CD4-positive, alpha-beta T cell treated with Interleukin-10 for 1 hour (primary cell): ENCODE results near the gene GPHB5.
"Not testable (repeated sequence)": the region's sequence is repeated elsewhere in the genome, so short reads cannot be mapped to it uniquely, and the experiment has no call there.

Source experiments
- DNase-seq: peaks from one replicate; pipeline ENCODE4 v3.0.0-alpha.2; 2020

Gene GPHB5

DNA sequence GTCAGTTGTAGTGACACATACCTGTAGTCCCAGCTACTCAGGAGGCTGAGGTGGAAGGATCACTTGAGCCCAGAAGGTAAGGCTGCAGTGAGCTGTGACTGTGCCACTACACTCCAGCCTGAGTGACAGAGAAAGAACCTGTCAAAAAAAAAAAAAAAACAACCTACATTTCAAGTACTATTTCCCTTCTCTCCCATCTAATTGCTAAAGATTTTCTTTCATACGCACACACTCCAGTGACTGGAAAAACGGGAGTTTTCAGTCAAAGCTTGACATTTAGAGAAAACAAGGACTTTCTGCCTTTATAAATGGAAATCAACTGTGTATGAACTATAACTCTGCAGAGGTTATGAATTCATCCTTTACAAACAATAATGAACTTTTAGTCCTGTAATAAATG, 25.9 kb downstream of the GPHB5 start:
- no peak for DNase-seq

DNA sequence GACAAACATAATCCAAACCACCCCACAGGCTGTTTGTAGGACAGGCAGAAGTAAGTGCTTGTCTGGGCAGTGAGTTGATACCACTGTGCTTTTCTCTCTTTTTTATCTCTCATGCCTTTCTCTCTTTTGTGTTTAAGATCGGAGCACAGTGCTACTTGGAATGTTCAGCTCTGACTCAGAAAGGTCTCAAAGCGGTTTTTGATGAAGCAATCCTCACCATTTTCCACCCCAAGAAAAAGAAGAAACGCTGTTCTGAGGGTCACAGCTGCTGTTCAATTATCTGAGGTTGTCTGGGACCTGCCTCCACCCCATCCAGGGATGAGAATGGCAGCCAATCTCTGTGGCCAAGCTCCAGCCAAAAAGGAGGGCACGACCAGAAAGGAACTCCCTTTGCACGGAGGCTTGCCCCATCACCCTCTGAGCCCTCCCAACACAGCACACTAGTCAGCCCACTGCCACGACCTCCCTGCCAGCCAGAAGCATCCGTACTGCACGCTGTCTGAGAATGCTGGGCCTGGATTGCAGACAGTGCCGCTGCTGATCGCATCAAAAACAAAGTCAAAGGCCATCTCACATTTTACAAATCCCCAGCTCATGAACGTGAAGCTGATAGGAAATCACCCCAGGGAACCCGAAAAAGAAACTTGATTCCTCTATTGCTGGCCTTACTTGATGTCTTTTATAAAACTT, 27.8 kb downstream of the GPHB5 start:
- no peak for DNase-seq

GRCh38 chr14:63288853-63289252, 29.9 kb downstream of the GPHB5 start:
- no peak for DNase-seq

- no peak for DNase-seq
Measured at GRCh38 chr14:63287666-63288483, 30.9 kb downstream of the GPHB5 start.

- no peak for DNase-seq
Measured at GRCh38 chr14:63286071-63286470, 32.7 kb downstream of the GPHB5 start.

DNA sequence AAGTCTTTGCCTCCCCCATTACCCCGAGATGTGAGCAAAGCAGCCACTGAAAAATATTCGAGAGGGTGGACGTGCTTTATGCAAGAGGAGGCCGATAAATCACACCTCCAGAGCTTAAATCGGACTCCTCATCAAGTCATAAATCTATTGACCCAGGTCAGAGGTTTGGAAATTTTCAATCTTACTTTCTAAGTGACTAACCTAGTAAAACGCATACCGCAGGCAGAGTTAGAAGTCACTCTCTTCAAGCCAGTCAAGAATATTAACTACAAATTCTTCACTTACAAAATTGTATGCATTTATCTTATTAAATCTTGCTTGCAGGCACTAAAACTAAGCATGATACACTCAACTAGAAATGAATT, 34.9 kb downstream of the GPHB5 start:
- no peak for DNase-seq

GRCh38 chr14:63282997-63283883, 35.5 kb downstream of the GPHB5 start:
- peak; percentile 9 for DNase-seq

- DNase-seq = not testable (repeated sequence)
Measured at GRCh38 chr14:63279933-63280332, 38.8 kb downstream of the GPHB5 start.

DNA sequence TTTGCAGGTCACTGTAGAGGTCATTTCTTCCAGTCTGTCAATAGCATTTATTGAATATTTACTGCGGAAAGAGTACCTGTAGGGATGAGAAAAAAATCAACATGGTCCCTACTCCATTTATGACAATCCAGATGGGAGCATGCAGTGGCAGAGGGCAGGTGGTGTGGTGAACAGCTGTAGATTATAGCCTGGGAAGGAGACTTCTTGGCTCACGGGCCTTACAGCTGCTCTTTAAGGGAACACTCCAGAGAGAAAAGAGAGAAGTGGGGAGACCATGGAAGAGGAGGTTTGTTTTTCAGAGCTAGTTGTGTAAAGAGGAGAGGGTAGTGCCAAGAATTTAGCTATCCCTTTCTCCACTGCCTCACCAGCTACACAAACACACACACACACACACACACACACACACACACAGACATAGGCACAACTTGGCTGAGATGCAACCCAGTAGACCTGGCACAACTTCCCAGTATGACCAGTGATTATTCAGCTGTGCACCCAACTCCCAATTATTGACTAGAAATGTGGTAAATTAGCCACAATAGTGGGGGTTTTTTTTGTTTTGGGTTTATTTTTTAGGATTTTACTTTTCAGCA, 41.0 kb downstream of the GPHB5 start:
- no peak for DNase-seq

- peak; percentile 33 for DNase-seq
Measured at GRCh38 chr14:63276492-63277342, 42.0 kb downstream of the GPHB5 start.

- no peak for DNase-seq
Measured at GRCh38 chr14:63276016-63276415, 42.7 kb downstream of the GPHB5 start.

GRCh38 chr14:63275611-63276010, 43.1 kb downstream of the GPHB5 start:
- DNase-seq = no peak

GRCh38 chr14:63273717-63274655, 44.7 kb downstream of the GPHB5 start:
- DNase-seq = no peak

DNA sequence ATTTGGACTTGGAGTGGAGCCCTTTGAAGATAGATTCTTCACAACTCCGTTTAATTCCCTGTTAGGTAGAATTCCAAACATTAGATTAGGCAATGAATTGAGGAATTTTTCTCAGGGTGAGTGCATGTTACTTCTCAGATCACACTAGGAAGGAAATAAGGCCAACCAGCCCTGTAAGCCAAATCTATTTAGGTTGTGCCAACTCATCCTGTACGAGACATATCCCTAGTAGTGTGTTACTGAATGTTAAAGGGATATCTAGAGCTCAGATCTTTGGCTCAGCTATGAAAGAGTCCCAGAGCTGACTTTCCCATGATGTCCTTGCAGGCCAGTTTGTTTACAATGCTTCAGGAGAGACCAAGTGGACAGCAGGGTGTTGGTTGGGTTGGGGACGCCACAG, 45.6 kb downstream of the GPHB5 start:
- no peak for DNase-seq

GRCh38 chr14:63269561-63270225, 49.0 kb downstream of the GPHB5 start:
- no peak for DNase-seq

- no peak for DNase-seq
Measured at GRCh38 chr14:63268771-63269170, 50.0 kb downstream of the GPHB5 start.

- DNase-seq = no peak
Measured at GRCh38 chr14:63267171-63267570, 51.6 kb downstream of the GPHB5 start.

- no peak for DNase-seq
Measured at GRCh38 chr14:63266106-63266505, 52.6 kb downstream of the GPHB5 start.
